IMR-90 (cell line): Measurements from ENCODE around the gene STARD8. TPM values are rescaled to one million over a fixed set of nuclear protein-coding genes. Genes with fewer than 3 reads are reported as not detected.

Experiments used
- ATAC-seq: fragments of 200-7000 bp; cut with Tn5 transposase; 2 replicates; pipeline ENCODE4 v1.9.1; 2020; ENCODE audit warnings: low read depth, mild to moderate bottlenecking, moderate library complexity
- BruUV-seq: library from RNA; stranded (reverse); fragments of 400-500 nt; replicated peaks from 2 replicates; lab custom pipeline; 2021; lab: Mats Ljungman, UMichigan
- CTCF ChIA-PET: fragments of 300-600 bp; formaldehyde crosslinking; extraction: SDS; loops from one replicate; lab custom pipeline; 2021; ENCODE audit warnings: antibody characterized with exemption; lab: Yijun Ruan, JAX
- POLR2A ChIA-PET: fragments of 300-600 bp; sonication (Branson Sonifier 250); formaldehyde crosslinking; loops from one replicate; lab custom pipeline; 2022; ENCODE audit warnings: antibody characterized with exemption; ENCODE audit not compliant: unreplicated experiment; lab: Charles Lee
- DNase-seq: peaks from one replicate; pipeline ENCODE4 v3.0.0; 2013
- H2AFZ ChIP-seq: replicated peaks from 2 replicates; pipeline ENCODE3; 2013; ENCODE audit warnings: low read length, mild to moderate bottlenecking; ENCODE audit not compliant: poor library complexity
- H2AK5ac ChIP-seq: 2 replicates; pipeline ENCODE4 v1.6.1; 2013; ENCODE audit warnings: low read depth, low read length, inconsistent platforms
- H2AK9ac ChIP-seq: replicated peaks from 2 replicates; pipeline ENCODE3; 2013; ENCODE audit warnings: mild to moderate bottlenecking, low read depth, low read length, moderate library complexity; ENCODE audit not compliant: poor library complexity
- H2BK120ac ChIP-seq: 2 replicates; pipeline ENCODE4 v1.6.1; 2013; ENCODE audit warnings: low read depth, low read length, inconsistent platforms
- H2BK15ac ChIP-seq: 3 replicates; pipeline ENCODE4 v1.6.1; 2013; ENCODE audit warnings: low read depth, low read length, inconsistent platforms
- H2BK20ac ChIP-seq: 2 replicates; pipeline ENCODE4 v1.6.1; 2013; ENCODE audit warnings: low read depth, mild to moderate bottlenecking, inconsistent platforms, low read length, moderate library complexity
- H2BK5ac ChIP-seq: 2 replicates; pipeline ENCODE4 v1.6.1; 2013; ENCODE audit warnings: mild to moderate bottlenecking, low read depth, low read length, inconsistent platforms; ENCODE audit not compliant: poor library complexity, severe bottlenecking
- H3K14ac ChIP-seq: replicated peaks from 2 replicates; pipeline ENCODE4 v1.6.1; 2013; ENCODE audit warnings: low read depth, low read length, inconsistent platforms
- H3K18ac ChIP-seq: 2 replicates; pipeline ENCODE4 v1.6.1; 2013; ENCODE audit warnings: low read depth, low read length, control low read depth
- H3K23ac ChIP-seq: 2 replicates; pipeline ENCODE4 v1.6.1; 2013; ENCODE audit warnings: low read depth, low read length, inconsistent platforms
- H3K27ac ChIP-seq: 2 replicates; pipeline ENCODE4 v1.5.1; 2013; ENCODE audit warnings: mild to moderate bottlenecking, control low read depth, low read length; ENCODE audit not compliant: insufficient read depth
- H3K27me3 ChIP-seq: 2 replicates; pipeline ENCODE4 v1.6.1; 2013; ENCODE audit warnings: low read length; ENCODE audit not compliant: control insufficient read depth, insufficient read depth
- H3K36me3 ChIP-seq: 2 replicates; pipeline ENCODE4 v1.6.1; 2013; ENCODE audit warnings: low read length, mixed read lengths; ENCODE audit not compliant: control insufficient read depth, insufficient read depth
- H3K4ac ChIP-seq: 2 replicates; pipeline ENCODE4 v1.6.1; 2013; ENCODE audit warnings: low read depth, low read length, inconsistent platforms
- H3K4me1 ChIP-seq: 2 replicates; pipeline ENCODE4 v1.6.1; 2013; ENCODE audit warnings: low read length, mixed read lengths; ENCODE audit not compliant: control insufficient read depth, insufficient read depth
- H3K4me2 ChIP-seq: 2 replicates; pipeline ENCODE4 v1.6.1; 2013; ENCODE audit warnings: low read depth, mild to moderate bottlenecking, control low read depth, low read length, moderate library complexity
- H3K4me3 ChIP-seq: 2 replicates; pipeline ENCODE4 v1.5.1; 2013; ENCODE audit warnings: low read depth, mild to moderate bottlenecking, control low read depth, low read length, moderate library complexity; ENCODE audit not compliant: insufficient read depth
- H3K56ac ChIP-seq: 2 replicates; pipeline ENCODE4 v1.6.1; 2013; ENCODE audit warnings: low read length, inconsistent platforms; ENCODE audit not compliant: insufficient read depth; ENCODE audit errors: extremely low read depth
- H3K79me1 ChIP-seq, 2 experiments: 2 replicates each; pipeline ENCODE4 v1.6.1; 2013; ENCODE audit warnings: low read length in 2 of 2, inconsistent platforms in 1 of 2, low read depth in 1 of 2
- H3K9ac ChIP-seq: 2 replicates; pipeline ENCODE4 v1.6.1; 2013; ENCODE audit warnings: low read depth, low read length, control low read depth
- H3K9me1 ChIP-seq: 2 replicates; pipeline ENCODE4 v1.6.1; 2013; ENCODE audit warnings: low read length, inconsistent platforms; ENCODE audit not compliant: insufficient read depth
- H3K9me3 ChIP-seq: 2 replicates; pipeline ENCODE4 v1.6.1; 2013; ENCODE audit warnings: low read length; ENCODE audit not compliant: control insufficient read depth, insufficient read depth
- H4K20me1 ChIP-seq: 2 replicates; pipeline ENCODE4 v1.6.1; 2013; ENCODE audit warnings: low read length, inconsistent platforms; ENCODE audit not compliant: insufficient read depth
- H4K5ac ChIP-seq: 2 replicates; pipeline ENCODE4 v1.6.1; 2013; ENCODE audit warnings: mild to moderate bottlenecking, low read depth, low read length, control low read depth
- H4K8ac ChIP-seq, 2 experiments: 2 replicates each; pipeline ENCODE4 v1.6.1; 2013; ENCODE audit warnings: low read depth in 2 of 2, low read length in 2 of 2, control low read depth in 1 of 2, inconsistent platforms in 1 of 2
- H4K91ac ChIP-seq: 2 replicates; pipeline ENCODE4 v1.6.1; 2013; ENCODE audit warnings: low read depth, low read length, inconsistent platforms; ENCODE audit not compliant: insufficient read depth
- FOS ChIP-seq: fragments of 150-350 bp; IDR thresholded peaks from 2 replicates; pipeline ENCODE4 v1.6.1; 2016; ENCODE audit warnings: low read depth, low read length
- POLR2A ChIP-seq: IDR thresholded peaks from 2 replicates; pipeline ENCODE4 v1.6.1; 2012; ENCODE audit warnings: mild to moderate bottlenecking, low read depth, low read length
- RAD21 ChIP-seq: IDR thresholded peaks from 2 replicates; pipeline ENCODE4 v1.6.1; 2012; ENCODE audit warnings: low read length, improper control_type of control experiment
- USF2 ChIP-seq: fragments of 150-350 bp; IDR thresholded peaks from 2 replicates; pipeline ENCODE4 v1.6.1; 2017; ENCODE audit warnings: mild to moderate bottlenecking, antibody characterized with exemption, low read length, low read depth
- WGBS, 2 experiments: methylation state at CpG; one replicate each; pipeline versions ENCODE4 v1.1.5 to v1.1.7; 2013; ENCODE audit warnings: missing lambda C conversion rate in 2 of 2; ENCODE audit not compliant: insufficient read length in 1 of 2; ENCODE audit errors: extremely low coverage in 2 of 2; 5-methylcytosine and 5-hydroxymethylcytosine counted together
- dilution Hi-C: fragments of 300-500 bp; cut with HindIII; formaldehyde crosslinking; loops from one replicate; pipeline ENCODE4 v1.14.3; 2018; ENCODE audit warnings: low sequenced_read_pairs; ENCODE audit not compliant: unreplicated experiment
- in situ Hi-C: fragments of 300-500 bp; cut with MboI; formaldehyde crosslinking; loops from 3 replicates; pipeline ENCODE4 v1.14.3; 2019; ENCODE audit warnings: low sequenced_read_pairs, inconsistent platforms, mixed read lengths
- intact Hi-C: fragments of 100-400 bp; cut with micrococcal nuclease; formaldehyde crosslinking; loops from 2 replicates; pipeline ENCODE4 v1.10.0; 2022
- polyA plus RNA-seq, 3 experiments: library from polyadenylated mRNA; depleted of rRNA; stranded (reverse); fragments of >200 nt; gene quantifications; 2 replicates each; pipeline ENCODE4 v1.2.3, GENCODE V29; 2012; ENCODE audit warnings: low replicate concordance in 1 of 3
- total RNA-seq: library from RNA; depleted of rRNA; stranded (reverse); fragments of >200 nt; gene quantifications from 2 replicates; pipeline ENCODE4 v1.2.3, GENCODE V29; 2012

STARD8 gene
- total and polyA plus RNA-seq, 2 of the 4 experiments (the other 2 are of a cell fraction), result 1.6 to 2.3 TPM

- Histone ChIP-seq H3K27me3 (peaks cover 37% of the 10 kb centered on the region), H3K23ac (no peak overlapping the region), H2AFZ (no peak overlapping the region), H3K4ac (no peak overlapping the region), H2AK9ac (no peak overlapping the region), H3K56ac (no peak overlapping the region), H3K14ac (no peak overlapping the region), H3K9me3 (peaks cover 4% of the 10 kb centered on the region), H4K20me1 (no peaks in the 10 kb centered on the region), H2BK20ac (no peak overlapping the region), H3K36me3 (no peaks in the 10 kb centered on the region), H3K79me1 (no peaks in the 10 kb centered on the region), H3K4me3 (no peak overlapping the region), H4K8ac (no peak overlapping the region), H3K4me2 (no peak overlapping the region), H2BK120ac (no peak overlapping the region), H2AK5ac (no peak overlapping the region), H2BK15ac (no peak overlapping the region), H4K5ac (no peak overlapping the region), H3K27ac (no peak overlapping the region), H3K9me1 (no peaks in the 10 kb centered on the region), H4K91ac (no peak overlapping the region), H3K18ac (no peak overlapping the region), H3K9ac (no peak overlapping the region), H3K4me1 (no peaks in the 10 kb centered on the region), H2BK5ac (no peak overlapping the region)
- DNase-seq (no peak), ATAC-seq (no peak)
- no TSS peak for BruUV-seq
- POLR2A ChIA-PET, result no interaction called here
- TF ChIP-seq POLR2A (no peak), RAD21 (no peak), FOS (no peak), USF2 (no peak)
- whole genome bisulfite sequencing, 2 experiments, result no CpG with 5 or more reads among the region's 7 CpGs
- in situ Hi-C loops, result no loop called here
- intact Hi-C loops, result no loop called here
- dilution Hi-C loops, result no loop called here
- CTCF ChIA-PET, result no interaction called here
Observed at GRCh38 chrX:68754406-68754805, 106.9 kb downstream of the STARD8 start.
